Activated T-helper 9 cell treated with anti-CD3 and anti-CD28 coated beads, Interleukin-2, amount 50 U/mL, for 16 hours (primary cell): ENCODE results near the gene SLC24A3.

Source experiments
- DNase-seq: peaks from one replicate; pipeline ENCODE4 v3.0.0-alpha.2; 2020; ENCODE audit warnings: low read depth

The SLC24A3 gene

GRCh38 chr20:19598117-19598850, 385.8 kb downstream of the SLC24A3 start:
- DNase-seq = no peak

- DNase-seq = no peak
These were observed 386.8 kb downstream of the SLC24A3 start for GRCh38 chr20:19599200-19599599.

GRCh38 chr20:19600042-19600441, 387.6 kb downstream of the SLC24A3 start:
- DNase-seq = no peak

- no peak for DNase-seq
These were observed 388.8 kb downstream of the SLC24A3 start for GRCh38 chr20:19601126-19601810.

GRCh38 chr20:19602675-19603375, 390.4 kb downstream of the SLC24A3 start:
- DNase-seq = no peak

- DNase-seq = no peak
These were observed 390.9 kb downstream of the SLC24A3 start for GRCh38 chr20:19603376-19603750.

GRCh38 chr20:19605786-19606485, 393.5 kb downstream of the SLC24A3 start:
- DNase-seq = no peak

GRCh38 chr20:19609642-19610223, 397.3 kb downstream of the SLC24A3 start:
- no peak for DNase-seq

GRCh38 chr20:19615629-19616028, 403.2 kb downstream of the SLC24A3 start:
- no peak for DNase-seq

- DNase-seq = no peak
These were observed 403.6 kb downstream of the SLC24A3 start for GRCh38 chr20:19616081-19616480.

- no peak for DNase-seq
These were observed 404.2 kb downstream of the SLC24A3 start for GRCh38 chr20:19616620-19617019.

- DNase-seq = no peak
These were observed 404.8 kb downstream of the SLC24A3 start for GRCh38 chr20:19617256-19617655.

- DNase-seq = no peak
These were observed 406.3 kb downstream of the SLC24A3 start for GRCh38 chr20:19618711-19619110.

GRCh38 chr20:19619904-19620430, 407.5 kb downstream of the SLC24A3 start:
- no peak for DNase-seq

- no peak for DNase-seq
These were observed 408.0 kb downstream of the SLC24A3 start for GRCh38 chr20:19620446-19620845.

GRCh38 chr20:19621072-19621471, 408.6 kb downstream of the SLC24A3 start:
- no peak for DNase-seq

- DNase-seq = no peak
These were observed 412.0 kb downstream of the SLC24A3 start for GRCh38 chr20:19624221-19624965.

- no peak for DNase-seq
These were observed 413.0 kb downstream of the SLC24A3 start for GRCh38 chr20:19625426-19625825.

- DNase-seq = no peak
These were observed 414.5 kb downstream of the SLC24A3 start for GRCh38 chr20:19626896-19627295.

GRCh38 chr20:19628570-19629134, 416.2 kb downstream of the SLC24A3 start:
- no peak for DNase-seq

GRCh38 chr20:19631410-19631809, 419.0 kb downstream of the SLC24A3 start:
- no peak for DNase-seq
